ENCODE measurements around the gene PEPD.

The PEPD gene

DNA sequence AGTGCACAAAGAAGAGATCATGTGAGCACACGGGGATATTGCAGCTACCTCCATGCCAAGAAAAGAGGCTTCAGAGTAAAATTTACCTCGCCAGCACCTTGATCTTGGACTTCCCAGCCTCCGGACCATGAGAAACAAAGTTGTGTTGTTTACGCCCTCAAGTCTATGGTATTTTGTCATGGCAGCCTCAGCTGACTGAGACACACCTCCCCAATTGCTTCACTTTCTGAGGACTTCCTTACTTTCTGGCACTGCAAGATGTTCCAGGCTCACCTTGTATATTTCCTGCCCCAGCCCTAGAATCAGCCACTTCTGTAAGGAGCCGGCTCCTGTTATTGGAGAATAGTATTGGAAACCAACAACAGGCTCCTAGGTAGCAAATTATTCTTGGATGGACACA, 154.7 kb downstream of the PEPD start:
- no peak overlapping the region for H2AFZ ChIP-seq (ENCODE audit: low read depth, low read length)
- H3K4me1 ChIP-seq (ENCODE audit: insufficient read depth, low read length), result no peaks in the 10 kb centered on the region
- no peak overlapping the region for H3K4me3 ChIP-seq (ENCODE audit: low read length)
- H3K36me3 ChIP-seq (ENCODE audit: insufficient read depth, low read length), result no peaks in the 10 kb centered on the region
- H3K9me3 ChIP-seq (ENCODE audit: low read length), result no peaks in the 10 kb centered on the region
- peaks cover 15% of the 10 kb centered on the region for H3K27me3 ChIP-seq (ENCODE audit: insufficient read depth, low read length)

- H3K9me3 ChIP-seq (ENCODE audit: low read length), result no peaks in the 10 kb centered on the region
- no peaks in the 10 kb centered on the region for H3K4me1 ChIP-seq (ENCODE audit: insufficient read depth, low read length)
- H2AFZ ChIP-seq (ENCODE audit: low read depth, low read length), result no peak overlapping the region
- peaks cover 18% of the 10 kb centered on the region for H3K27me3 ChIP-seq (ENCODE audit: insufficient read depth, low read length)
- no peak overlapping the region for H3K4me3 ChIP-seq (ENCODE audit: low read length)
- H3K36me3 ChIP-seq (ENCODE audit: insufficient read depth, low read length), result no peaks in the 10 kb centered on the region
Observed at GRCh38 chr19:33366127-33366526, 155.5 kb downstream of the PEPD start.

- Histone ChIP-seq H3K27me3 (ENCODE audit: insufficient read depth, low read length) (peaks cover 20% of the 10 kb centered on the region), H2AFZ (ENCODE audit: low read depth, low read length) (no peak overlapping the region), H3K4me1 (ENCODE audit: insufficient read depth, low read length) (no peaks in the 10 kb centered on the region), H3K9me3 (ENCODE audit: low read length) (no peaks in the 10 kb centered on the region), H3K4me3 (ENCODE audit: low read length) (no peak overlapping the region), H3K36me3 (ENCODE audit: insufficient read depth, low read length) (no peaks in the 10 kb centered on the region)
Observed at GRCh38 chr19:33365691-33366090, 155.9 kb downstream of the PEPD start.

DNA sequence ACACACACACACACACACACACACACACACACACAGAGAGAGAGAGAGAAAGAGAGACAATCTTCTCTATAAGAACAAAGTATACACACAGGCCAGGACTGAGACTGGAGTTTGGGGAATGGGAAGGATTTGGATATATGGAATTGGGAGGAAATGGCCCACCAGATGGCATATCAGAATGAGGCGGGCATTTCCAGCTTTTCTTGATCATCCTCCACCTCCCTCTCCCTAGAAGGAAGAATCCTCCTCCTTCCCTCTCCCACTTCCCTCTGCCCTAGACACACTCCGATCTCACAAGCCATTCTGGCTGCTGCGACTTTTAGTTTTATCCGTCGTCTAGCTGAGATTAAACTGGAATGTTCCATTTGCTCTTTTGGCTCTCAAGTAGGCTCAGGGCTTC, 158.1 kb downstream of the PEPD start:
- Histone ChIP-seq H3K27me3 (ENCODE audit: insufficient read depth, low read length) (peaks cover 20% of the 10 kb centered on the region), H2AFZ (ENCODE audit: low read depth, low read length) (no peak overlapping the region), H3K36me3 (ENCODE audit: insufficient read depth, low read length) (no peaks in the 10 kb centered on the region), H3K9me3 (ENCODE audit: low read length) (no peaks in the 10 kb centered on the region), H3K4me3 (ENCODE audit: low read length) (no peak overlapping the region), H3K4me1 (ENCODE audit: insufficient read depth, low read length) (no peaks in the 10 kb centered on the region)

GRCh38 chr19:33362508-33363228, 158.9 kb downstream of the PEPD start:
- H3K4me3 ChIP-seq (ENCODE audit: low read length), result no peak overlapping the region
- H3K4me1 ChIP-seq (ENCODE audit: insufficient read depth, low read length), result no peaks in the 10 kb centered on the region
- H3K36me3 ChIP-seq (ENCODE audit: insufficient read depth, low read length), result no peaks in the 10 kb centered on the region
- no peaks in the 10 kb centered on the region for H3K9me3 ChIP-seq (ENCODE audit: low read length)
- H2AFZ ChIP-seq (ENCODE audit: low read depth, low read length), result no peak overlapping the region
- peaks cover 20% of the 10 kb centered on the region for H3K27me3 ChIP-seq (ENCODE audit: insufficient read depth, low read length)

DNA sequence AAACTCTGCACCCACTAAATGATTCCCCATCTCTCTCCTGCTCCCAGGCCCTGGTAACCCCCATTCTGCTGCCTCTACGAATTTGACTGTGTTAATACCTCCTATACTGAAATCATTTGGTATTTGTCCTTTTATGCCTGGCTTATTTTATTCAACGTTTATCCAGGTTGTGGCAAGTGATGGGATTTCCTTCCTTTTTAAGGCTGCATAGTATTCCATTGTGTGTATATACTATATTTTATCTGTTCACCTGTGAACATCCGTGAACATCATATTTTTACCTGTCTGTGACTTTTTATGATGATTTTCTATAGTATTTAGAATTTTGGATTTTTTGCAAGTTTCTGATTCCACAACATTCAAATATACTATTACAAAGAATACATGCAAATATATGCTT, 162.0 kb downstream of the PEPD start:
- no peaks in the 10 kb centered on the region for H3K4me1 ChIP-seq (ENCODE audit: insufficient read depth, low read length)
- H3K27me3 ChIP-seq (ENCODE audit: insufficient read depth, low read length), result peaks cover 12% of the 10 kb centered on the region

DNA sequence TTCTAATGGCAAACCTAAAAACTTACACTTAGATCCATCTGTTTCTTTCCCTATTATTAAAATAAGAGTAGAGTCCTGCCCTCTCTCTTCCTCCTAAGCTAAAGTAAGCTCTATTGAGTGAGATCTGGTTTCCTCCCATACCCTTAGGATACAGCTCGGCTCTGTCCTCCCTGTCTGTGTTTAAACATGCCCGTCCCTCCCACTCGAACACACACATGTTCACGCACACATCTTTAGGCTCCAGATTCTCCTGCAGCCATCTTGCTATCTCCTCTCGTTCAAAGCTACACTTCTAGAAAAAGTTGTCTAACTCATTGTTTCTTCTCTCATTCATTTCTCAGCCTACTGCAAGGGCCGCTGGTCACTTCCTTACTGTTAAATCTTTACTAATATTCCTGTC, 163.2 kb downstream of the PEPD start:
- Histone ChIP-seq H3K4me1 (ENCODE audit: insufficient read depth, low read length) (no peaks in the 10 kb centered on the region), H3K36me3 (ENCODE audit: insufficient read depth, low read length) (no peaks in the 10 kb centered on the region), H2AFZ (ENCODE audit: low read depth, low read length) (no peak overlapping the region), H3K4me3 (ENCODE audit: low read length) (no peak overlapping the region), H3K9me3 (ENCODE audit: low read length) (no peaks in the 10 kb centered on the region), H3K27me3 (ENCODE audit: insufficient read depth, low read length) (peaks cover 6% of the 10 kb centered on the region)

More for the DNA sequence above, 162.0 kb downstream of the PEPD start:
- no peak overlapping the region for H3K4me3 ChIP-seq (ENCODE audit: low read length)
- no peaks in the 10 kb centered on the region for H3K9me3 ChIP-seq (ENCODE audit: low read length)
- no peak overlapping the region for H2AFZ ChIP-seq (ENCODE audit: low read depth, low read length)
- H3K36me3 ChIP-seq (ENCODE audit: insufficient read depth, low read length), result no peaks in the 10 kb centered on the region

GRCh38 chr19:33357556-33357955, 164.0 kb downstream of the PEPD start:
- Histone ChIP-seq H3K4me3 (ENCODE audit: low read length) (no peak overlapping the region), H3K9me3 (ENCODE audit: low read length) (no peaks in the 10 kb centered on the region), H3K4me1 (ENCODE audit: insufficient read depth, low read length) (no peaks in the 10 kb centered on the region), H3K36me3 (ENCODE audit: insufficient read depth, low read length) (no peaks in the 10 kb centered on the region), H2AFZ (ENCODE audit: low read depth, low read length) (no peak overlapping the region), H3K27me3 (ENCODE audit: insufficient read depth, low read length) (peaks cover 6% of the 10 kb centered on the region)

- Histone ChIP-seq H3K36me3 (ENCODE audit: insufficient read depth, low read length) (no peaks in the 10 kb centered on the region), H3K9me3 (ENCODE audit: low read length) (no peaks in the 10 kb centered on the region), H3K4me3 (ENCODE audit: low read length) (no peak overlapping the region), H3K4me1 (ENCODE audit: insufficient read depth, low read length) (no peaks in the 10 kb centered on the region), H3K27me3 (ENCODE audit: insufficient read depth, low read length) (no peaks in the 10 kb centered on the region), H2AFZ (ENCODE audit: low read depth, low read length) (no peak overlapping the region)
Observed at GRCh38 chr19:33355535-33355934, 166.1 kb downstream of the PEPD start.

DNA sequence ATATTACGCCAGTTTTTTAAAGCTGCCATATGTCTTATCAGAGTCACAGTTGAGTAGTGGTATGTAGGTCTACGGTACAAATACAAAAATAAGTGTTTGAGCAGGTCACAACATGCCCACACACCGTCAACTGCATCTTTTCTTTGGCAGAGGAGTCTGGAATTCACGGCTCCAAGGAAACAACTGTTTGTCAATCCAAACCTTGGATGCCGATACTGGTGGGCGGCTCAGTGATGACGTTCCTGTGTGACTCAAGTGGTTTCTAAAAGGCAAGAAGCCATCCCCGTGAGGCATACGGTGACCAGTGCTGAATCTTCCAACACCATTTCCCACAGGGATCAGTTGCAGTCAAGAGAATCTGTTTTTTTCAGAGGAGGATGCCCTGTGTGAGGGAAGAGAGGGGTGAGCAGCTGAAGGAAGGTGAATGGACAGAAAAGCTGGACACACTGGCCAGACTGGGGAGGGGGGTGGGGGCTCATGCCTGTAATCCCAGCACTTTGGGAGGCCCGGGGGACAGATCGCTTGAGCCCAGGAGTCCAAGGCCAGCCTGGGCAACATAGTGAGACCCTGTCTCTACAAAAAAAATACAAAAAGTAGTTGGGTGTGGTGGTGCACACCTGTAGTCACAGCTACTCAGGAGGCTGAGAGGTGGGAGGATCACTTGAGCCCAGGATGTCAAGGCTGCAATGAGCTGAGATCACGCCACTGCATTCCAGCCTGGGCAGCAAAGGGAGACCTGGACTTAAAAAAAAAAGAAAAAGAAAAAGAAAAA, 170.9 kb downstream of the PEPD start:
- Histone ChIP-seq H3K9me3 (ENCODE audit: low read length) (no peaks in the 10 kb centered on the region), H3K36me3 (ENCODE audit: insufficient read depth, low read length) (no peaks in the 10 kb centered on the region), H3K4me1 (ENCODE audit: insufficient read depth, low read length) (no peaks in the 10 kb centered on the region), H3K4me3 (ENCODE audit: low read length) (no peak overlapping the region), H3K27me3 (ENCODE audit: insufficient read depth, low read length) (peaks cover 18% of the 10 kb centered on the region), H2AFZ (ENCODE audit: low read depth, low read length) (no peak overlapping the region)

DNA sequence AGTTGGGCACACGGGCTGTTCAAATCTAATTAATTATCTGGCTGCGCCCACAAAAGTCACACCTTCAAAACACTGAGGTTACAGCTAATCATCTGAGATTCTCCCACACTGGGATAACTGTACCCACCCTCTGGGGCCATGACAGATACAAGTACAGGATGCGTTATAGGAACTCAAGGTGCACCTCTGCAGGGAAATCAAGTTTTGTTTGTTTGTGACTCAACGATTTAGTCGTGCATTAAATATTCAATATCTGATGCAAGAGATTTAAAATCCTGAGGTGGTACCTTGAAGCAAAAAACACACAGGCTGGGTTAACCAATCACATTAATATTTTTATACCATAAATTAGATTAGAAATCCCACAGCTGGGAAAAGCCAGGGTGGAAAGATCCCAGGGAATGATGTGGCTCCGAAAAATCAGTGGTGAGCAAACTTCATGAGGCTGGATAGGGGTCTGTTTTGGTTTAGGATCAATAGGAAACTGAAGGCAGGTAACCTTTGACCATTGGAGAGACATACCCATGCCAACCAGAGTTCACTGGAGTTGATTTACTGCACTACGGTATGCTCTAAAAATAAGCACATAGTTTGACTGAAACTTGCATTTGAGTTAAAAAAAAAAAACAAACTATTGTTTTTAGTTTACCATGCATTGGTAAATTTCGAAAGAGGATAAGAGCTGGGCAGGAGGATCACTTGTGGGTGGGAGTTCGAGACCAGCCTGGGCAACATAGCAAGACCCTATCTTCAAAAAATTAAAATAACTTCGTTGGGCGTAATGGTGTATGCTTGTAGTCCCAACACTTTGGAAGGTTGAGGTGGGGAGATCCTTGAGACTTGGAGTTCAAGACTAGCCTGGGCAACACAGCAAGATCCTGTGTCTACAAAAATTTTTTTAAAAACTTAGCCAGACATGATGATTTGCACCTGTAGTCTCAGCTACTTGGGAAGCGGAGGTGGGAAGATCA, 172.0 kb downstream of the PEPD start:
- Histone ChIP-seq H3K4me1 (ENCODE audit: insufficient read depth, low read length) (peaks cover under 1% of the 10 kb centered on the region), H3K27me3 (ENCODE audit: insufficient read depth, low read length) (peaks cover 21% of the 10 kb centered on the region), H3K4me3 (ENCODE audit: low read length) (no peak overlapping the region), H2AFZ (ENCODE audit: low read depth, low read length) (no peak overlapping the region), H3K36me3 (ENCODE audit: insufficient read depth, low read length) (no peaks in the 10 kb centered on the region), H3K9me3 (ENCODE audit: low read length) (no peaks in the 10 kb centered on the region)

DNA sequence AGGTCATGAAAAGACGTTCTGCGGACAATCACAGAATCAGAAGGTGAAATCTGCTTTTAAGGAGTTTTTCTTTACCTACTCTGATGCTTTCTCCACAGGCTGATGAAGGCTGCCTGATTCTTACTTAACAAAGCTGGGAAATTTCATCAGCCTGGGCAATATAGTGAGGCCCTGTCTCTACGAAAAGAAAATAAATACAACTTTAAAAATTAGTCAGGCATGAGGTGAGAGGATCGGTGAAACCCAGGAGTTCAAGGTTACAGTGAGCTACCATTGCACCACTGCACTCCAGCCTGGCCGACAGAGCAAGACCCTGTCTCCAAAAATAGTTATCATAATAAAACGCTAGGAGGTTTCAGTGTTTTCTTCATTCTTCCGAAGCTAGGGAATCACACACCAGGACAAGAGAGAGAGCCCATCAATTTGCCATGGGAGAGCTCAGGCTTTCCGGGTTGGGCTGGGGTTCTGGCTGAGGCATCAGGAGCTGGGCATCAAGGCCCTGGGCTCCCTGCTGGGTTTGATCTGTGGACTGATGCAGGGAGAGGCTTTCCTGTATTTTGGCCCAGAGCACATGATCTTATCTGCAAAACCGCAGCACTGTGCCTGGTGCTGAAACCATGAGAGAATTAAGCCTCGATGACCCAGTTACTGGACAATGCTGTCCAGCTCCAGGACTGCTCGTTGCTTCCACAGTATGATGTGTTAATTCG, 173.1 kb downstream of the PEPD start:
- Histone ChIP-seq H2AFZ (ENCODE audit: low read depth, low read length) (no peak overlapping the region), H3K36me3 (ENCODE audit: insufficient read depth, low read length) (no peaks in the 10 kb centered on the region), H3K4me1 (ENCODE audit: insufficient read depth, low read length) (peaks cover 10% of the 10 kb centered on the region), H3K27me3 (ENCODE audit: insufficient read depth, low read length) (peaks cover 21% of the 10 kb centered on the region), H3K9me3 (ENCODE audit: low read length) (no peaks in the 10 kb centered on the region), H3K4me3 (ENCODE audit: low read length) (no peak overlapping the region)

Data from neuron (in vitro differentiated cells).